ENCODE data around the gene SPAG16. TPM values are rescaled to one million over a fixed set of nuclear protein-coding genes. Genes with fewer than 3 reads are reported as not detected.

The SPAG16 gene
- total RNA-seq, 4 donors from 2014 or later = 14.1 to 43.1 (median 30.2) TPM

GRCh38 chr2:214320211-214320610 is 1035.9 kb downstream of the SPAG16 start:
- DNase-seq = no peak
- H3K4me3 ChIP-seq = no peak overlapping the region
- no peaks in the 10 kb centered on the region for H3K9me3 ChIP-seq
- no peaks in the 10 kb centered on the region for H3K4me1 ChIP-seq
- H3K36me3 ChIP-seq = no peaks in the 10 kb centered on the region
- intact Hi-C loops (cut with DNase I) = no loop called here
- H3K27me3 ChIP-seq = no peaks in the 10 kb centered on the region
- no peak overlapping the region for H3K27ac ChIP-seq
- TF ChIP-seq CTCF (IDR thresholded peaks at IDR 0.05) (no peak), POLR2A (IDR thresholded peaks at IDR 0.05) (no peak)

GRCh38 chr2:214322662-214323061 is 1038.4 kb downstream of the SPAG16 start:
- no peak overlapping the region for H3K4me3 ChIP-seq
- intact Hi-C loops (cut with DNase I) = no loop called here
- no peak for TF ChIP-seq POLR2A (IDR thresholded peaks at IDR 0.05)
- no peaks in the 10 kb centered on the region for H3K27me3 ChIP-seq
- H3K36me3 ChIP-seq = no peaks in the 10 kb centered on the region
- WGBS, 2 donors = 41 to 55% methylated on average over 3 of the region's 3 CpGs
- H3K4me1 ChIP-seq = no peaks in the 10 kb centered on the region
- H3K27ac ChIP-seq = no peak overlapping the region
- no peaks in the 10 kb centered on the region for H3K9me3 ChIP-seq
- DNase-seq = no peak

GRCh38 chr2:214325404-214325803 is 1041.1 kb downstream of the SPAG16 start:
- WGBS, 2 donors = 77 to 78% methylated on average over 1 of the region's 1 CpG
- TF ChIP-seq CTCF (IDR thresholded peaks at IDR 0.05) (no peak), POLR2A (IDR thresholded peaks at IDR 0.05) (no peak)
- Histone ChIP-seq H3K4me3 (no peak overlapping the region), H3K36me3 (no peaks in the 10 kb centered on the region), H3K27me3 (no peaks in the 10 kb centered on the region), H3K4me1 (no peaks in the 10 kb centered on the region), H3K9me3 (no peaks in the 10 kb centered on the region), H3K27ac (no peak overlapping the region)
- intact Hi-C loops (cut with DNase I) = no loop called here
- DNase-seq = no peak

- intact Hi-C loops (cut with DNase I) = no loop called here
- Histone ChIP-seq H3K9me3 (no peaks in the 10 kb centered on the region), H3K4me3 (no peak overlapping the region), H3K4me1 (no peaks in the 10 kb centered on the region), H3K27ac (no peak overlapping the region), H3K27me3 (no peaks in the 10 kb centered on the region), H3K36me3 (no peaks in the 10 kb centered on the region)
- DNase-seq = no peak
- TF ChIP-seq CTCF (IDR thresholded peaks at IDR 0.05) = no peak
- no peak for TF ChIP-seq POLR2A (IDR thresholded peaks at IDR 0.05)
- 59 to 60% methylated on average over 3 of the region's 3 CpGs for WGBS, 2 donors
Measured at GRCh38 chr2:214328941-214329340, 1044.7 kb downstream of the SPAG16 start.

GRCh38 chr2:214341646-214342045 is 1057.4 kb downstream of the SPAG16 start:
- H3K27me3 ChIP-seq = no peaks in the 10 kb centered on the region
- H3K4me3 ChIP-seq = no peak overlapping the region
- TF ChIP-seq POLR2A (IDR thresholded peaks at IDR 0.05) (no peak), CTCF (IDR thresholded peaks at IDR 0.05) (no peak)
- H3K4me1 ChIP-seq = no peaks in the 10 kb centered on the region
- H3K36me3 ChIP-seq = no peaks in the 10 kb centered on the region
- WGBS, 2 donors = 29 to 44% methylated on average over 2 of the region's 2 CpGs
- intact Hi-C loops (cut with DNase I) = no loop called here
- no peaks in the 10 kb centered on the region for H3K9me3 ChIP-seq
- H3K27ac ChIP-seq = no peak overlapping the region
- no peak for DNase-seq

GRCh38 chr2:214358506-214358905 is 1074.2 kb downstream of the SPAG16 start:
- Histone ChIP-seq H3K9me3 (no peaks in the 10 kb centered on the region), H3K4me3 (no peak overlapping the region), H3K36me3 (no peaks in the 10 kb centered on the region), H3K27ac (no peak overlapping the region), H3K4me1 (no peaks in the 10 kb centered on the region), H3K27me3 (no peaks in the 10 kb centered on the region)
- no peak for DNase-seq
- no peak for TF ChIP-seq POLR2A (IDR thresholded peaks at IDR 0.05)
- TF ChIP-seq CTCF (IDR thresholded peaks at IDR 0.05) = no peak
- intact Hi-C loops (cut with DNase I) = no loop called here
- 45 to 67% methylated on average over 1 of the region's 1 CpG for WGBS, 2 donors
